SU-DHL-6 (cell line): ENCODE results near the gene WWOX.

Experiments used
- H2AFZ ChIP-seq: fragments of 200-600 bp; sonication (generic); 2 replicates; pipeline ENCODE4 v1.6.1; 2014; ENCODE audit warnings: low read depth, mild to moderate bottlenecking, moderate library complexity, mixed read lengths, antibody characterized with exemption, low read length; ENCODE audit not compliant: severe bottlenecking
- H3F3A ChIP-seq: fragments of 200-600 bp; shearing (Covaris generic); 2 replicates; pipeline ENCODE4 v1.6.0; 2016; ENCODE audit warnings: antibody characterized with exemption, mild to moderate bottlenecking; ENCODE audit not compliant: insufficient read depth
- H3K27ac ChIP-seq: fragments of 200-600 bp; sonication (generic); 2 replicates; pipeline ENCODE4 v1.5.1; 2016; ENCODE audit warnings: low read depth, mild to moderate bottlenecking, low read length, moderate library complexity, mixed read lengths
- H3K27me3 ChIP-seq: fragments of 200-600 bp; sonication (generic), shearing (Covaris generic); 2 replicates; pipeline ENCODE4 v1.6.0; 2014; ENCODE audit warnings: mild to moderate bottlenecking, low read length
- H3K36me3 ChIP-seq: fragments of 200-600 bp; sonication (generic); 2 replicates; pipeline ENCODE4 v1.6.1; 2014; ENCODE audit warnings: mild to moderate bottlenecking, low read length, mixed read lengths
- H3K4me2 ChIP-seq: fragments of 300-600, 200-600 bp; shearing (Covaris generic), sonication (generic); 2 replicates; pipeline ENCODE4 v1.6.0; 2014; ENCODE audit warnings: low read length, low read depth, mild to moderate bottlenecking; ENCODE audit not compliant: poor library complexity, severe bottlenecking
- H3K4me3 ChIP-seq: fragments of 200-600 bp; sonication (generic); 2 replicates; pipeline ENCODE4 v1.5.1; 2014; ENCODE audit warnings: antibody characterized with exemption, low read length, mild to moderate bottlenecking, mixed read lengths; ENCODE audit not compliant: insufficient read depth, poor library complexity, severe bottlenecking
- H3K79me2 ChIP-seq: fragments of 200-600 bp; sonication (generic); 2 replicates; pipeline ENCODE4 v1.6.1; 2014; ENCODE audit warnings: mild to moderate bottlenecking, low read length, moderate library complexity; ENCODE audit not compliant: insufficient read depth
- H3K9ac ChIP-seq: fragments of 200-600 bp; sonication (generic); 2 replicates; pipeline ENCODE4 v1.7.0; 2014; ENCODE audit warnings: mild to moderate bottlenecking, low read length
- H3K9me2 ChIP-seq: fragments of 200-600 bp; sonication (generic); replicated peaks from 2 replicates; pipeline ENCODE4 v1.6.1; 2014; ENCODE audit warnings: low read length; ENCODE audit not compliant: insufficient read depth
- H3K9me3 ChIP-seq: fragments of 200-600 bp; sonication (generic); 2 replicates; pipeline ENCODE4 v1.6.1; 2014; ENCODE audit warnings: low read length, mixed read lengths; ENCODE audit not compliant: insufficient read depth
- H4K20me1 ChIP-seq: fragments of 200-600 bp; sonication (generic); 2 replicates; pipeline ENCODE4 v1.6.1; 2014; ENCODE audit warnings: low read depth, mild to moderate bottlenecking, antibody characterized with exemption, low read length, moderate library complexity, mixed read lengths
- CTCF ChIP-seq: fragments of 200-600 bp; sonication (generic); IDR thresholded peaks from one replicate; pipeline ENCODE4 v1.5.1; 2017; ENCODE audit warnings: antibody characterized with exemption, mild to moderate bottlenecking, low read length, moderate library complexity; ENCODE audit not compliant: insufficient read depth, poor library complexity, severe bottlenecking
- EZH2phosphoT487 ChIP-seq: fragments of 200-600 bp; sonication (generic), shearing (Covaris generic); conservative IDR thresholded peaks from 2 replicates; pipeline ENCODE4 v1.6.1; 2018; ENCODE audit warnings: mild to moderate bottlenecking, antibody characterized with exemption, low read length, moderate library complexity, mixed read lengths

The WWOX gene

DNA sequence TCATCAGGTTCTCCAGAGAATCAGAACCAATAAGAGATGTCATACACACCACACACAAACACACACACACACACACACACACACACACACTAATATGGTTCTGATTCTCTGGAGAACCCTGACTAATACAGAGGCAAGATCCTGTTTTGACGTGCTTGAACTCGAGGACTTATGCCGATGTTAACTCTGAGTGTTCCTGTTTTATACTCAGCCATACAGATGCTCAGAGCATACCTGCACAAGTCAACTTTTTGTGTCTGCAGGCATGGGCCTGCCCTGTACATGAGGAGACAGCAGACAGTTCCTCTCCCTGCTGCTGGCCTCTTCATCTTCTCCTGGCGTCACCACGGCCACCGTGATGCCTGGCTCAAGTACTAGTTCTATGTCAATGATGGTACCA, 635.9 kb downstream of the WWOX start:
- Histone ChIP-seq H3K36me3 (no peaks in the 10 kb centered on the region), H3K79me2 (no peaks in the 10 kb centered on the region), H3K4me3 (no peak overlapping the region), H2AFZ (no peak overlapping the region), H3K9me2 (no peaks in the 10 kb centered on the region), H3K4me2 (no peak overlapping the region), H3K9ac (no peak overlapping the region), H3K27ac (no peak overlapping the region), H3F3A (no peaks in the 10 kb centered on the region), H3K9me3 (no peaks in the 10 kb centered on the region), H3K27me3 (no peaks in the 10 kb centered on the region), H4K20me1 (no peaks in the 10 kb centered on the region)
- TF ChIP-seq EZH2phosphoT487 (no peak), CTCF (no peak)

GRCh38 chr16:78737630-78738029, 638.2 kb downstream of the WWOX start:
- no peaks in the 10 kb centered on the region for H3K27me3 ChIP-seq
- no peak overlapping the region for H3K4me2 ChIP-seq
- no peaks in the 10 kb centered on the region for H3K79me2 ChIP-seq
- H3K9me3 ChIP-seq, result no peaks in the 10 kb centered on the region
- H3F3A ChIP-seq, result no peaks in the 10 kb centered on the region
- no peaks in the 10 kb centered on the region for H3K9me2 ChIP-seq
- no peak overlapping the region for H3K9ac ChIP-seq
- no peak for TF ChIP-seq CTCF
- TF ChIP-seq EZH2phosphoT487, result no peak
- no peak overlapping the region for H2AFZ ChIP-seq
- no peak overlapping the region for H3K27ac ChIP-seq
- H3K36me3 ChIP-seq, result no peaks in the 10 kb centered on the region
- no peak overlapping the region for H3K4me3 ChIP-seq
- H4K20me1 ChIP-seq, result no peaks in the 10 kb centered on the region

DNA sequence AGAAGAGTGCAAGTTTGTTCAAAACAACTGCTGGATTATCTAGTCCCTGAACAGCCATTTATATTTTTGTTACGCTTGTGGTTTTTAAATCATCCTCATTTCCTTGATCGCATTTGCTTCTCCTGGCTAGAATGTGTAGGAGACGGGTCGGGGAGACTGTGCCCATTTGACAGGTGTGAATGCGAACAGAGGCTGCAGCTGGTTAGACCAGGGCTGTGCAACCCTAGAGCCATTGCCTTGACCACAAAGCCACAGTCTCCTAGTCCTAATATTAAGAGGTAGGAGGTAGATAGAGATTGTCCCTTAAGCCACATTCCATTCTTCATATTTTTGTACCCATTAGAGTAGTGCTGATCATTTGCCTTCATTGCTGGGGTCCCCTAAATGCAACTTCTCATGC, 639.1 kb downstream of the WWOX start:
- Histone ChIP-seq H3K9me2 (no peaks in the 10 kb centered on the region), H3K4me3 (no peak overlapping the region), H4K20me1 (no peaks in the 10 kb centered on the region), H3K9me3 (no peaks in the 10 kb centered on the region), H3K36me3 (no peaks in the 10 kb centered on the region), H2AFZ (no peak overlapping the region), H3K4me2 (no peak overlapping the region), H3K27me3 (no peaks in the 10 kb centered on the region), H3K9ac (no peak overlapping the region), H3F3A (no peaks in the 10 kb centered on the region), H3K79me2 (no peaks in the 10 kb centered on the region), H3K27ac (no peak overlapping the region)
- TF ChIP-seq CTCF (no peak), EZH2phosphoT487 (no peak)

DNA sequence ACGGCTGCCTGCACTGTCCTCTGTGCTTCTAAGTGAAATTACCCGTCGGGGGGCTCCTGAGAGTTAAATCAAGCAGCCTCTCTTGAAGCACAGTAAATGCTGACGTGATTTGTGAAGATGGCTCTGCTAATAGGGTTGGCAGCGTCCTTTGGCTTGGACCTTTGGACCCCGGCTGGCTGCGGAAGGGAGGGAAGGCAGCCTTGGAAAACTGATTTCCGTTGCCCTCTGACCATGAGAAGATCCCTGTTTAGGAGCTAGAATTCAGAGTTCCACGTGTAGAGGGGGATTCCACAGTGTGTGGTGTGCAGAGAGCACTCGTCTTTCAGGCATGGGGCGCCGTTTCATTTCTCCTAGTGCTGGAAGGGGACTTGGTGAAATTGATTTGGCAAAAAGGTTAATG, 640.8 kb downstream of the WWOX start:
- Histone ChIP-seq H3K4me2 (no peak overlapping the region), H4K20me1 (no peaks in the 10 kb centered on the region), H3K27me3 (no peaks in the 10 kb centered on the region), H3K9me3 (no peaks in the 10 kb centered on the region), H3K27ac (no peak overlapping the region), H3F3A (no peaks in the 10 kb centered on the region), H3K79me2 (no peaks in the 10 kb centered on the region), H3K36me3 (no peaks in the 10 kb centered on the region), H3K9me2 (no peaks in the 10 kb centered on the region), H3K9ac (no peak overlapping the region), H2AFZ (no peak overlapping the region), H3K4me3 (no peak overlapping the region)
- TF ChIP-seq EZH2phosphoT487 (no peak), CTCF (no peak)
